ENCODE data around the gene ETNK2. TPM values are rescaled to one million over a fixed set of nuclear protein-coding genes. Genes with fewer than 3 reads are reported as not detected.
"Not testable (repeated sequence)": the region's sequence is repeated elsewhere in the genome, so short reads cannot be mapped to it uniquely, and the experiment has no call there.

The ETNK2 gene
- total RNA-seq, 2 donors from 2014 or later = 8.9 to 12.7 TPM

GRCh38 chr1:204091787-204092312 is 60.0 kb downstream of the ETNK2 start:
- ATAC-seq (no peak), DNase-seq (no peak)
- H3K27me3 Mint-ChIP-seq = peaks cover 13% of the 10 kb centered on the region
- no peaks in the 10 kb centered on the region for H3K9me3 ChIP-seq (ENCODE audit: control insufficient read depth, low read length, poor library complexity, severe bottlenecking)
- no peak overlapping the region for H3K4me3 Mint-ChIP-seq
- H3K36me3 Mint-ChIP-seq (ENCODE audit: low read depth) = peaks cover 3% of the 10 kb centered on the region
- H3K27ac Mint-ChIP-seq = no peak overlapping the region
- peaks cover 13% of the 10 kb centered on the region for H3K4me1 Mint-ChIP-seq

DNA sequence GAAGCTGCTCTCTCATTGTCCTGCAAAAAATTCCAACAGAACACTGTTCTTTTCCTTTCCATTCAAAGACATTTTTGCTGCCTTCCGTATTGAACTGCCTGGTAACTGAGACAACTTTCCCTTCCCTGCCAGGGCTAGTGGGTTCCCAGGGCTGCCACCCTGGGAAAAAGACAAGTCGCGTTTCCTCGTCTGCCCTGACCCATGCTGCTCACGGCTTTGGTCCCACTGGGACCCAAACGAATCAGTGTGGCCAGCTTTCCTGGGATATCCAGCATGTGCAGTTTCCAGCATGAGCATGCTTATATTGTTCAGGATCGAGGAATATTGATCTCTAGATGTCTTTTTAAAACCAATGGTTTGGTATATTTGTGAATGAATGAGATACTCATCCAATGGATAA is 60.8 kb downstream of the ETNK2 start:
- Mint-ChIP-seq H3K27ac (no peak overlapping the region), H3K4me3 (no peak overlapping the region), H3K4me1 (peaks cover 11% of the 10 kb centered on the region), H3K36me3 (ENCODE audit: low read depth) (peaks cover 3% of the 10 kb centered on the region), H3K27me3 (peaks cover 13% of the 10 kb centered on the region)
- ATAC-seq = no peak
- no peaks in the 10 kb centered on the region for H3K9me3 ChIP-seq (ENCODE audit: control insufficient read depth, low read length, poor library complexity, severe bottlenecking)
- DNase-seq = no peak

DNA sequence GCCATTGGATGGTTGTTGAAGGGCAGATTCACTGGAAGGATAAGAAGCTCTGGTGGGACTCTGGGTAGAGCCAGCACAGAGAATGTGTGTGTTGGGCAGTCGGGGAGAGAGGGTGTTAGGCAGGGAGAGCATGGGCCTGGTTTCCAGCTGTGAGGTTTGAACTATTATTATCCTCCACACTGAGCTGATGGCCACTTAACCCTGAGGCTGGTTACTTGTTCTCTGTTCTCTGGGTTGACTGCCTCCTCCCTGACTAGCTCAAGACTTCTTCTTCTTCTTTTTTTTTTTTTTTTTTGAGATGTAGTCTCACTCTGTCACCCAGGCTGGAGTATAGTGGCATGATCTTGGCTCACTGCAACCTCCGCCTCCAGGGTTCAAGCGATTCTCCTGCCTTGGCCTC is 61.7 kb downstream of the ETNK2 start:
- not testable (repeated sequence) for H3K36me3 Mint-ChIP-seq (ENCODE audit: low read depth); H3K9me3 ChIP-seq (ENCODE audit: control insufficient read depth, low read length, poor library complexity, severe bottlenecking); H3K4me3 Mint-ChIP-seq; DNase-seq; ATAC-seq
- peak overlapping the region; percentile 39 for H3K27ac Mint-ChIP-seq
- H3K4me1 Mint-ChIP-seq = peaks cover 12% of the 10 kb centered on the region
- peaks cover 13% of the 10 kb centered on the region for H3K27me3 Mint-ChIP-seq

DNA sequence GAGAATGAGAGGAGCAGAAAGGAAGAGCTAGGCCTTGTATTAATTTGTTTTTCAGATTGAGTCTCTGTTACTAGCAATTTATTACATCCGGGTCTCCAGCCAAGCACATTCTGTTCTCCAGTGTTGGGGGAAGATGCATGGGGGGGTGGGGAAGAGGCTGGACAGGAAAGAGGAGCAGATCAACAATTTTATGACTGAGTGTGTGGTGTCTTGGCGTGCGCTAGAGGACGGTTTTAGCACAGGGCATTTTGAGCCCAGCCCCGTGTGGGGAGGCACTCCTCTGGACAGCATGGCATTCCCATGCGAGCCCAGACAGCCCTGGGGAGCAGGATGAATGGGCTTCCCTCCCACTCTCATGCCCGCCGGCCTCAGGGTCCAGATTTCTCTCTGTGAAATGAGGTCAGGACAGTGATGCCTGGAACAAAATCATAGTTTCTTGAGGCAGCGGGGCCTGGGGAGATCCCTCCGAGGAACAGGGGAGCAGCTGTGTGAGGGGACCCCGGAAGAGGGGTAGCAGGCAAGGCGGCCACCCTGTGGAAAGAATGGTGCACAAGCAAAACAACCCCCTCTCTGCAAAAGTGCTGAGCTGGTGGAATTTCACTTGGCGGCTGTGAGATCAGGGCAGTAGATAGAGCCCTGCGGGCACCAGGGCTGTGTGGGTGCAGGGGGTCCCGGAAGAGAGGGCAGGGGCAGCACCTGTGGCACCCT is 62.6 kb downstream of the ETNK2 start:
- no peak for ATAC-seq
- peaks cover 3% of the 10 kb centered on the region for H3K36me3 Mint-ChIP-seq (ENCODE audit: low read depth)
- no peak for DNase-seq
- H3K9me3 ChIP-seq (ENCODE audit: control insufficient read depth, low read length, poor library complexity, severe bottlenecking) = no peaks in the 10 kb centered on the region
- H3K4me3 Mint-ChIP-seq = no peak overlapping the region
- peak overlapping the region; percentile 37 for H3K27ac Mint-ChIP-seq
- peaks cover 13% of the 10 kb centered on the region for H3K27me3 Mint-ChIP-seq
- peaks cover 13% of the 10 kb centered on the region for H3K4me1 Mint-ChIP-seq

DNA sequence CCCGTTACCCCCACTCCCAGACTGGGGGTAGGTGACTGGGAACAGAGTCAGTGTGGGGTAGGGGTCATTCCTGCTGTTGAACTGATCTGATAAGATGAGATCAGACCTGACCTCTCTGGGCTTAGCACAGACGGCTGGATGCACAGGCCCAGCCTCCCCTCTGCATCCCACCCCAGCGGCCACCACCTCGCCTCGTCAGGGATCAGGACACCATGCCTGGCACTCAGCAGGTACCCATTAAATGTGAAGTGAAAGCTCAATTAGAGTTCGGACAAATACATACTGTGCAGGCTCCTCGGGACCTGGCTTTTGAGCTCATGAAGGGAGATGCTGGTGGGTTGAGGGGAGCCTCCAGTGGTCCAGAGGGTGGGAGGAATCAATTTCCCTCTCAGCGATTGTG is 63.2 kb downstream of the ETNK2 start:
- DNase-seq (no peak), ATAC-seq (no peak)
- peaks cover 13% of the 10 kb centered on the region for H3K27me3 Mint-ChIP-seq
- H3K27ac Mint-ChIP-seq = peak overlapping the region; percentile 37
- peaks cover 13% of the 10 kb centered on the region for H3K4me1 Mint-ChIP-seq
- no peaks in the 10 kb centered on the region for H3K9me3 ChIP-seq (ENCODE audit: control insufficient read depth, low read length, poor library complexity, severe bottlenecking)
- peaks cover 3% of the 10 kb centered on the region for H3K36me3 Mint-ChIP-seq (ENCODE audit: low read depth)
- H3K4me3 Mint-ChIP-seq = no peak overlapping the region

DNA sequence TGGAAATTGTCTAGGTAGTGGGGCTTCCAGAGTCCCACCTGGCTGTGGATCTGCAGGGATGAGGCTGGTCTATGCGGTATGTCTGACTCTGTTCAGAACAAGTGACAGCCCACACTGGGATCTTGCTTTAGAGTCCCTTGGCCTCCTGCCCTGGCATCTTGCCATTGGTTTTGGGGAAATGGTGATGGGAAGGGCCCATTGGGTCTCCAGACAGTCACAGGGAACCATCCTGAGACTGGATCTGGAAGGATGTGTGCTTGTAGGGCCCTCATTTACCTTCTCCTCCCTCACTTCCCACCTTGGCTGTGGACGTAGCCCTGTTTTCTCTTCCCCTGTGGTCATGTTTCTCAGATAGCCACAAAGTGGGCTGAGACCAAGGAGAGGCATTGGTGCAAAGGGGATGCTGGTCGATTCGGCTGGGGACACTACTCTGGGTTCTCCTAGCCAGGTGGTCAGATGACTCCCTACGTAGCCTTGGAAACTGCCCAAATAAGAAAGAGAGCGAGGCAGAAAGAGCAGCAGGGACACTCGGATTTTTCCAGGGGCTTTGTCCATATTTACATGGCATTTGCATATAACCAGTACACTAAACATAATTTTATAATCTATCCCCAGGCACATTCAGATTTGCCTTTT is 63.8 kb downstream of the ETNK2 start:
- Mint-ChIP-seq H3K27ac (peak overlapping the region; percentile 37), H3K36me3 (ENCODE audit: low read depth) (peaks cover 3% of the 10 kb centered on the region), H3K4me1 (peaks cover 13% of the 10 kb centered on the region), H3K4me3 (no peak overlapping the region), H3K27me3 (peaks cover 13% of the 10 kb centered on the region)
- ATAC-seq = no peak
- H3K9me3 ChIP-seq (ENCODE audit: control insufficient read depth, low read length, poor library complexity, severe bottlenecking) = no peaks in the 10 kb centered on the region
- no peak for DNase-seq

- ATAC-seq = no peak
- no peak overlapping the region for H3K4me3 Mint-ChIP-seq
- no peak overlapping the region for H3K27ac Mint-ChIP-seq
- H3K4me1 Mint-ChIP-seq = peaks cover 11% of the 10 kb centered on the region
- DNase-seq = no peak
- H3K36me3 Mint-ChIP-seq (ENCODE audit: low read depth) = peaks cover 3% of the 10 kb centered on the region
- peaks cover 15% of the 10 kb centered on the region for H3K27me3 Mint-ChIP-seq
- H3K9me3 ChIP-seq (ENCODE audit: control insufficient read depth, low read length, poor library complexity, severe bottlenecking) = no peaks in the 10 kb centered on the region
Observed at GRCh38 chr1:204087181-204087892, 64.5 kb downstream of the ETNK2 start.

GRCh38 chr1:204085876-204086275 is 66.0 kb downstream of the ETNK2 start:
- no peak for ATAC-seq
- H3K4me1 Mint-ChIP-seq = peaks cover 6% of the 10 kb centered on the region
- peaks cover 7% of the 10 kb centered on the region for H3K27me3 Mint-ChIP-seq
- no peaks in the 10 kb centered on the region for H3K9me3 ChIP-seq (ENCODE audit: control insufficient read depth, low read length, poor library complexity, severe bottlenecking)
- no peak overlapping the region for H3K27ac Mint-ChIP-seq
- DNase-seq = no peak
- H3K36me3 Mint-ChIP-seq (ENCODE audit: low read depth) = peaks cover 2% of the 10 kb centered on the region
- no peak overlapping the region for H3K4me3 Mint-ChIP-seq

DNA sequence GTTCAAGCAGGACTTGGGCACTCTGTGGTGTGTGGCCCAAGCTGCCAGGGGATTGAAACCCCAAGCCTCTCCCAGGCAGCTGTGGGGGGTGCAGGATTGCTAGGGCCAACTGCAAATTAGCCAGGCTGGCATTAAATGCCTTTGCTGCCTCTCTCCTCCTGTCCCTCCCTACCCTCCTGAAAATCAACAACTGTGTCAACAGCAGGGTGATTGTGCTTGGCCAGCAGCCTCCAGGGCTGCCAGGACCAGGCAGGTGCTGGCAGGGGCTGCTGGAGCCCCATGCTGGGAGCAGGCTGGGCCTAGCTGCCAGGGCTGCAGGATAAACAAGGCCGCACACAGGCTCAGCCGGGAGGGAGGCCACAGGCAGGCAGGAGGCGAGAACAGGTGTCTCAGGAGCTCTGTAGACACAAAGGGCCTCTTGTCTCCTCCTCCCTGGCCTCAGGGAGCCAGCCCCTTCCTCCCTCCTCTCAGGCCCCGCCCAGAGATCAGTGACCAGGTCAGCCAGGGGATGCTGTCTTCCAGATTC is 67.5 kb downstream of the ETNK2 start:
- H3K27me3 Mint-ChIP-seq = peaks cover 7% of the 10 kb centered on the region
- peaks cover 2% of the 10 kb centered on the region for H3K36me3 Mint-ChIP-seq (ENCODE audit: low read depth)
- DNase-seq (no peak), ATAC-seq (no peak)
- no peaks in the 10 kb centered on the region for H3K9me3 ChIP-seq (ENCODE audit: control insufficient read depth, low read length, poor library complexity, severe bottlenecking)
- H3K4me3 Mint-ChIP-seq = no peak overlapping the region
- H3K4me1 Mint-ChIP-seq = peaks cover 9% of the 10 kb centered on the region
- peak overlapping the region; percentile 47 for H3K27ac Mint-ChIP-seq

DNA sequence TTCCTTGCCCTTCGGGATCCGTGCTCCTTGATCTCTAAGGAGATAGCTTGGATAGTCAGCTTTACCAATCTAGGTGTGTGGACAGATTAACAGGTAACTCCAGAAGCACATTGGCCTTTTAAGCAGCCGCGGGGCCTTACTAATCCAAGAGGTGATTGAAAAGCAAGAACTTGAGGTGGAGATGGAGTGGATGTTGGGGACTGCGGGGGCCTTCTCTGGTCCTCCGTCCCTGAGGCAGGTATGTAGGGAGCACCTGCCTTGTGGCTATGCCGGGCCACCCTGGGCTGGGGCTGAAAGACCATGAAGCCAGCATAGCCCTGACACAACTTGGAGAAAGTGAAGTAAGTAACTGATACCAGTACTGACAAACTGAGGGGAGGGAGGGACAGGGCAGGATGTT is 68.4 kb downstream of the ETNK2 start:
- H3K27ac Mint-ChIP-seq = peak overlapping the region; percentile 47
- H3K4me1 Mint-ChIP-seq = peaks cover 5% of the 10 kb centered on the region
- H3K4me3 Mint-ChIP-seq = no peak overlapping the region
- ATAC-seq (no peak), DNase-seq (no peak)
- H3K36me3 Mint-ChIP-seq (ENCODE audit: low read depth) = peaks cover 2% of the 10 kb centered on the region
- H3K9me3 ChIP-seq (ENCODE audit: control insufficient read depth, low read length, poor library complexity, severe bottlenecking) = no peaks in the 10 kb centered on the region
- H3K27me3 Mint-ChIP-seq = peaks cover 7% of the 10 kb centered on the region

DNA sequence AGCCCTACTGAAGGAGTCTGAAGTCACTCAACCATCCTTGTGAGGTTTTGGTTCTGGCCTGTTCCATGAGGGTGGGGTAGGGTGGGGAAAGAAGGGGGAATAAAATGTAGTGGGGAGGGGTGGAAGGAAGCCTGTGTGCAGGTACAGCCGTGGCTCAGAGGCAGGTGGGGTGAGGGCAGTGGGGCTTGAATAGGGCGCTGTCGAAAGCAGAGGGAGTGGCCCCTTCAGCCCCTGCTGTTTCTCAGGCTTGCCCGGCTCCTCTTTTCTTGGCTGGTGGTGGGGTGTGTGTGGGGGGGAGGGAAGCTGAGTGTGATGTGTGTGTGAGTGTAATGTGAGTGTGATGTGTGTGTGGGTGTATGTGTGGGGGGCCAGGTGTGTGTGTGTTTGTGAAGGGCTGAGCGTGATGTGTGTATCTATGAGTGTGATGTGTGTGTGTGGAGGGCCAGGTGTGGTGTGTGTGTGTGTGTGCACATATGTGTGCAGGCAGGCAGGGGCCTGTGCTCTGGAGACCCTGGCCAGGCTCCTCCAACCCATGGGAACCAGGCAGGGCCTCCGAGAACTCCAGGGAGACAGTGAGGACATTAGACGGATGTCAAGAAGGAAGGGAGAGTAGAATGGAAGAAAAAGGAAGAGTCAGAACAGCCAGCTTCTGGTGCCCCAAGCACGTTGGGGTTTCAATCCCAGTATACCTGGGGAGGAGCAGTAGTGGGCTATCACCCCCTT is 69.9 kb downstream of the ETNK2 start:
- no peaks in the 10 kb centered on the region for H3K9me3 ChIP-seq (ENCODE audit: control insufficient read depth, low read length, poor library complexity, severe bottlenecking)
- no peak for ATAC-seq
- Mint-ChIP-seq H3K27ac (peak overlapping the region; percentile 47), H3K4me3 (no peak overlapping the region), H3K27me3 (peaks cover 13% of the 10 kb centered on the region), H3K4me1 (peaks cover 5% of the 10 kb centered on the region), H3K36me3 (ENCODE audit: low read depth) (peaks cover 2% of the 10 kb centered on the region)
- DNase-seq = no peak

DNA sequence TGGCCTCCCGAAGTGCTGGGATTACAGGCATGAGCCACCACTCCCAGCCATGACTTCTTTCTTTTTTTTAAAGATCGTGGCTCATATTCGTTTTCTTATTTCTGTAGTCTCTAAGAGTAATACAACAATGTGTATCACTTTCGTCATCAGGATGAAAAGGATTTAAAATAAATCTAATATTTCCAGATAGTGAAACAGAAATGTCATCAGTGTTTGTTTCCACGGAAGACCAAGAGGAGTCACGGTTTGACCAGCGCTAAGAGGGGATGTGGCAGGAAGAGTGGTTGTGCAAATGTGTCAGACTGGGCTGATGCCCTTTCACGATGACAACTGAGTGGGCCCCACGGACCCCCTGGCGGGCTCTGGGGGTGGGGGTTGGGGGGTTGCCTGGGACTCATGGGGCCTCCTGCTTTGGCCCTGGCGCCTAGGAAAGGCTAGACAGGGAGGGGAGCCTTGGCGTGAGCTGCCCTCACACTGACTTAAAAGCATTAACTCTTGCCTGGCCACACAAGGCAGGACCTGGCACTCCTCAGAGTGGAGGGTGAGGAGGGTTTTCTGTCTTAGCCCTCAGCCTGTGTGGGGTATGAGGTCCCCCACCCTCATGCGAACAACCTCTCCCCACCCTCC is 70.6 kb downstream of the ETNK2 start:
- no peak overlapping the region for H3K27ac Mint-ChIP-seq
- peaks cover 2% of the 10 kb centered on the region for H3K36me3 Mint-ChIP-seq (ENCODE audit: low read depth)
- H3K9me3 ChIP-seq (ENCODE audit: control insufficient read depth, low read length, poor library complexity, severe bottlenecking) = no peaks in the 10 kb centered on the region
- peaks cover 5% of the 10 kb centered on the region for H3K4me1 Mint-ChIP-seq
- no peak overlapping the region for H3K4me3 Mint-ChIP-seq
- DNase-seq (no peak), ATAC-seq (no peak)
- H3K27me3 Mint-ChIP-seq = peaks cover 19% of the 10 kb centered on the region
